ENCODE results near the gene SPDYE1.
"Not testable (repeated sequence)": the region's sequence is repeated elsewhere in the genome, so short reads cannot be mapped to it uniquely, and the experiment has no call there.

DNA sequence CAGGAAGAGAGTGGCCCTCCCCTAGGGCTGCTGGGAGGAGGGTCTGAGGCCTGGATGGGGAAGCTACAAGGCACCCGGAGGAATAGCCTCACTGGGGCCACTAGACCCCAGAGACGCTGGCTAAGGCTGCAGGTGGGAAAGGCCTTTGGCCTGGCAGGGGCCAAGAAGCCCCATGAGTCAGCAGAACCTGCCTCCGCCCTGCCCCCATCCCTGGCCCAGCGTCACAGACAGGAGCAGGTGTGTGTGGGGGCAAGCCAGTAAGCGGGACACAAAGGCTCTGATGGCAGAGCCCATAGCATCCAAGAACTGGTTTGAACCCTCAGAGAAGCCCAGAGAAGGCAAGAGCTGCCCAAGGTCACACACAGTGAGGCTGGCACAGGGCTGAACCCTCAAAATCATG, 27.0 kb upstream of the SPDYE1 start:
- TF ChIP-seq, protein P1, sequence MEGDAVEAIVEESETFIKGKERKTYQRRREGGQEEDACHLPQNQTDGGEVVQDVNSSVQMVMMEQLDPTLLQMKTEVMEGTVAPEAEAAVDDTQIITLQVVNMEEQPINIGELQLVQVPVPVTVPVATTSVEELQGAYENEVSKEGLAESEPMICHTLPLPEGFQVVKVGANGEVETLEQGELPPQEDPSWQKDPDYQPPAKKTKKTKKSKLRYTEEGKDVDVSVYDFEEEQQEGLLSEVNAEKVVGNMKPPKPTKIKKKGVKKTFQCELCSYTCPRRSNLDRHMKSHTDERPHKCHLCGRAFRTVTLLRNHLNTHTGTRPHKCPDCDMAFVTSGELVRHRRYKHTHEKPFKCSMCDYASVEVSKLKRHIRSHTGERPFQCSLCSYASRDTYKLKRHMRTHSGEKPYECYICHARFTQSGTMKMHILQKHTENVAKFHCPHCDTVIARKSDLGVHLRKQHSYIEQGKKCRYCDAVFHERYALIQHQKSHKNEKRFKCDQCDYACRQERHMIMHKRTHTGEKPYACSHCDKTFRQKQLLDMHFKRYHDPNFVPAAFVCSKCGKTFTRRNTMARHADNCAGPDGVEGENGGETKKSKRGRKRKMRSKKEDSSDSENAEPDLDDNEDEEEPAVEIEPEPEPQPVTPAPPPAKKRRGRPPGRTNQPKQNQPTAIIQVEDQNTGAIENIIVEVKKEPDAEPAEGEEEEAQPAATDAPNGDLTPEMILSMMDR (conservative IDR thresholded peaks at IDR 0.05 in 1 of 2, IDR thresholded peaks at IDR 0.05 in 1 of 2; ENCODE audit: low read depth in 1 of 2, low read length in 2 of 2) = not testable (repeated sequence)
- not testable (repeated sequence) for TF ChIP-seq EZH2 (IDR thresholded peaks at IDR 0.05; ENCODE audit: low read length, missing control alignments)

Measured in fibroblast of lung (primary cell).